Measurements from ENCODE around the gene CLIP1. TPM values are rescaled to one million over a fixed set of nuclear protein-coding genes. Genes with fewer than 3 reads are reported as not detected.

The CLIP1 gene
- polyA plus RNA-seq, 1 of the 3 experiments (the other 2 are of a cell fraction) = 33.9 TPM

GRCh38 chr12:122275459-122275858 is 147.0 kb downstream of the CLIP1 start (continued):
- TF ChIP-seq CTCF (IDR thresholded peaks at IDR 0.05) = no peak

GRCh38 chr12:122266230-122266901 is 156.1 kb downstream of the CLIP1 start, which contains the start of gene VPS33A:
Gene VPS33A (minus strand): TSS chr12:122266494. CDS start chr12:122266408, 86 bp downstream.
- Histone ChIP-seq H3K9ac (peak within 1 kb of the TSS; percentile 91), H3K36me3 (replicated peaks in 1 of 2; ENCODE audit: control insufficient read depth in 1 of 2, insufficient read depth in 2 of 2, low read length in 1 of 2) (peaks cover 15 to 16% of the 10 kb centered on the region in 2 experiments), H4K20me1 (ENCODE audit: insufficient read depth) (no peaks in the 10 kb centered on the region), H3F3A (replicated peaks; ENCODE audit: insufficient read depth) (peaks cover 21% of the 10 kb centered on the region), H3K4me3 (ENCODE audit: low read depth in 2 of 2, low read length in 1 of 2) (peak within 1 kb of the TSS; percentile 84 to 86), H3K27me3 (ENCODE audit: insufficient read depth) (no peaks in the 10 kb centered on the region), H3K4me1 (ENCODE audit: control insufficient read depth in 1 of 2, insufficient read depth in 2 of 2, low read depth in 1 of 2, low read length in 1 of 2) (peaks cover 0 to 4% of the 10 kb centered on the region in 2 experiments; a peak in 1 of 4 replicates), H3K4me2 (peak within 1 kb of the TSS; percentile 87), H2AFZ (ENCODE audit: low read depth) (peak within 1 kb of the TSS; percentile 88), H3K9me3 (no peaks in the 10 kb centered on the region), H3K27ac (ENCODE audit: low read depth in 2 of 2, low read length in 1 of 2) (peak within 1 kb of the TSS; percentile 86 to 89), H3K9me2 (no peaks in the 10 kb centered on the region), H3K79me2 (ENCODE audit: insufficient read depth) (peaks cover 26% of the 10 kb centered on the region; the same call in 1 of the 2 replicates)
- WGBS (ENCODE audit: low lambda C conversion rate) = under 1% methylated on average over 17 of the region's 56 CpGs
- DNase-seq = peak; percentile 96
- CTCF ChIA-PET = interaction anchor here (0.6 to 1.5 kb wide), 7 partner anchors 10 to 136 kb away, joined by 3 to 6 read pairs (median 3); partner anchors contain the start of gene DIABLO
- POLR2A ChIA-PET = interaction anchor here (1.0 to 1.3 kb wide), 4 partner anchors 23 to 44 kb away, joined by 3 to 7 read pairs (median 4); partner anchors contain the start of gene DIABLO
- TF ChIP-seq CTCF (IDR thresholded peaks at IDR 0.05) = no peak
- no peak for TF ChIP-seq FOXJ3 (CRISPR knock-in tag; IDR thresholded peaks at IDR 0.05)
- no peak for TF ChIP-seq EZH2phosphoT487 (IDR thresholded peaks at IDR 0.05; ENCODE audit: borderline replicate concordance, low read depth)
- TF ChIP-seq GATA2 (CRISPR knock-in tag; IDR thresholded peaks at IDR 0.05) = no peak
- peak; percentile 91 for TF ChIP-seq TAF1 (IDR thresholded peaks at IDR 0.05; ENCODE audit: borderline replicate concordance, low read depth, low read length)
- peak; percentile 100 for TF ChIP-seq SIN3A (IDR thresholded peaks at IDR 0.05; ENCODE audit: borderline replicate concordance, low read depth, low read length)
- TF ChIP-seq USF2 (IDR thresholded peaks at IDR 0.05; ENCODE audit: borderline replicate concordance, low read depth, low read length) = peak; percentile 99
- TF ChIP-seq NRF1 (IDR thresholded peaks at IDR 0.05; ENCODE audit: low read depth, low read length) = peak; percentile 28
- TF ChIP-seq CHD2 (IDR thresholded peaks at IDR 0.05; ENCODE audit: low read length, partially characterized antibody) = peak; percentile 86
- TF ChIP-seq FOSL2 (IDR thresholded peaks at IDR 0.05; ENCODE audit: borderline replicate concordance, low read depth) = no peak
- peak; percentile 100 for TF ChIP-seq USF1 (IDR thresholded peaks at IDR 0.05; ENCODE audit: borderline replicate concordance, low read depth)
- no peak for TF ChIP-seq SMC3 (IDR thresholded peaks at IDR 0.05; ENCODE audit: low read depth, low read length)
- TF ChIP-seq JUND (IDR thresholded peaks at IDR 0.05) = peak; percentile 21; the same call in 1 of the 2 replicates
- TF ChIP-seq IRF3 (IDR thresholded peaks at IDR 0.05; ENCODE audit: low read depth, low read length) = no peak
- TF ChIP-seq MXI1 (IDR thresholded peaks at IDR 0.05; ENCODE audit: low read depth, low read length) = peak; percentile 81
- peak; percentile 49; the same call in 1 of the 2 replicates for TF ChIP-seq RCOR1 (IDR thresholded peaks at IDR 0.05; ENCODE audit: low read length)
- peak; percentile 60; the same call in 1 of the 2 replicates for TF ChIP-seq REST (IDR thresholded peaks at IDR 0.05; ENCODE audit: low read depth, low read length)
- TF ChIP-seq POLR2AphosphoS5 (IDR thresholded peaks at IDR 0.05; ENCODE audit: low read depth, low read length) = peak; percentile 91
